RWPE2 (cell line): Measurements from ENCODE around the gene SEMA4D.

Experiments used
- ATAC-seq: fragments of 200-7000 bp; cut with Tn5 transposase; 3 replicates; pipeline ENCODE4 v1.9.1; 2021; ENCODE audit warnings: low read depth
- DNase-seq: peaks from one replicate; pipeline ENCODE4 v3.0.0-alpha.2; 2020; ENCODE audit warnings: low spot score
- H3K27ac ChIP-seq: fragments of 450-650 bp; 2 replicates; pipeline ENCODE4 v1.5.1; 2017; ENCODE audit warnings: mild to moderate bottlenecking; ENCODE audit not compliant: poor library complexity, severe bottlenecking
- H3K27me3 ChIP-seq: fragments of 250-450 bp; sonication (Bioruptor Pico); 2 replicates; pipeline ENCODE4 v1.5.1; 2021; ENCODE audit warnings: mild to moderate bottlenecking, moderate library complexity; ENCODE audit not compliant: insufficient read depth, poor library complexity, severe bottlenecking
- H3K36me3 ChIP-seq: fragments of 250-450 bp; sonication (Bioruptor Pico); 2 replicates; pipeline ENCODE4 v1.5.1; 2020; ENCODE audit warnings: low read depth, mild to moderate bottlenecking, moderate library complexity
- H3K4me1 ChIP-seq: fragments of 250-450 bp; sonication (Bioruptor Pico); 2 replicates; pipeline ENCODE4 v1.5.1; 2021; ENCODE audit warnings: mild to moderate bottlenecking, moderate library complexity; ENCODE audit not compliant: insufficient read depth, poor library complexity, severe bottlenecking
- H3K4me3 ChIP-seq: fragments of 250-450 bp; sonication (Bioruptor Pico); 2 replicates; pipeline ENCODE4 v1.5.1; 2021; ENCODE audit warnings: mild to moderate bottlenecking, moderate library complexity; ENCODE audit not compliant: severe bottlenecking
- H3K9me3 ChIP-seq: fragments of 250-450 bp; sonication (Bioruptor Pico); 2 replicates; pipeline ENCODE4 v1.5.1; 2021; ENCODE audit warnings: mild to moderate bottlenecking, moderate library complexity; ENCODE audit not compliant: severe bottlenecking
- CTCF ChIP-seq: fragments of 450-650 bp; IDR thresholded peaks from one replicate; pipeline ENCODE4 v1.5.1; 2017; ENCODE audit warnings: mild to moderate bottlenecking, moderate library complexity; ENCODE audit not compliant: poor library complexity, severe bottlenecking

The SEMA4D gene

GRCh38 chr9:89514956-89515355, 17.0 kb upstream of the SEMA4D start:
- no peak overlapping the region for H3K4me3 ChIP-seq
- TF ChIP-seq CTCF, result no peak
- no peaks in the 10 kb centered on the region for H3K36me3 ChIP-seq
- no peaks in the 10 kb centered on the region for H3K9me3 ChIP-seq
- peaks cover 8% of the 10 kb centered on the region for H3K4me1 ChIP-seq
- no peak overlapping the region for H3K27ac ChIP-seq
- no peak for DNase-seq
- ATAC-seq, result no peak
- no peaks in the 10 kb centered on the region for H3K27me3 ChIP-seq

- no peak for DNase-seq
- no peaks in the 10 kb centered on the region for H3K9me3 ChIP-seq
- no peaks in the 10 kb centered on the region for H3K27me3 ChIP-seq
- no peak overlapping the region for H3K27ac ChIP-seq
- ATAC-seq, result no peak
- H3K4me1 ChIP-seq, result peaks cover 3% of the 10 kb centered on the region
- H3K4me3 ChIP-seq, result no peak overlapping the region
- H3K36me3 ChIP-seq, result no peaks in the 10 kb centered on the region
- no peak for TF ChIP-seq CTCF
These were observed 16.4 kb upstream of the SEMA4D start for GRCh38 chr9:89514337-89514736.

GRCh38 chr9:89513837-89514236, 15.9 kb upstream of the SEMA4D start:
- Histone ChIP-seq H3K4me1 (no peaks in the 10 kb centered on the region), H3K4me3 (no peak overlapping the region), H3K36me3 (no peaks in the 10 kb centered on the region), H3K9me3 (no peaks in the 10 kb centered on the region), H3K27ac (no peak overlapping the region), H3K27me3 (no peaks in the 10 kb centered on the region)
- DNase-seq (no peak), ATAC-seq (no peak)
- no peak for TF ChIP-seq CTCF

- no peaks in the 10 kb centered on the region for H3K4me1 ChIP-seq
- ATAC-seq (no peak), DNase-seq (no peak)
- H3K27me3 ChIP-seq, result no peaks in the 10 kb centered on the region
- H3K9me3 ChIP-seq, result no peaks in the 10 kb centered on the region
- no peaks in the 10 kb centered on the region for H3K36me3 ChIP-seq
- TF ChIP-seq CTCF, result no peak
- no peak overlapping the region for H3K27ac ChIP-seq
- no peak overlapping the region for H3K4me3 ChIP-seq
These were observed 14.5 kb upstream of the SEMA4D start for GRCh38 chr9:89512382-89512781.

- Histone ChIP-seq H3K27ac (no peak overlapping the region), H3K9me3 (no peaks in the 10 kb centered on the region), H3K27me3 (no peaks in the 10 kb centered on the region), H3K4me3 (no peak overlapping the region), H3K36me3 (no peaks in the 10 kb centered on the region), H3K4me1 (no peaks in the 10 kb centered on the region)
- DNase-seq, result no peak
- ATAC-seq, result no peak
- TF ChIP-seq CTCF, result no peak
These were observed 11.2 kb upstream of the SEMA4D start for GRCh38 chr9:89508951-89509615.
